ENCODE measurements around the gene BCAS3. TPM values are rescaled to one million over a fixed set of nuclear protein-coding genes. Genes with fewer than 3 reads are reported as not detected.

BCAS3 gene
- polyA plus RNA-seq, 3 donors, result 10.3 to 19.1 (median 14.7) TPM

DNA sequence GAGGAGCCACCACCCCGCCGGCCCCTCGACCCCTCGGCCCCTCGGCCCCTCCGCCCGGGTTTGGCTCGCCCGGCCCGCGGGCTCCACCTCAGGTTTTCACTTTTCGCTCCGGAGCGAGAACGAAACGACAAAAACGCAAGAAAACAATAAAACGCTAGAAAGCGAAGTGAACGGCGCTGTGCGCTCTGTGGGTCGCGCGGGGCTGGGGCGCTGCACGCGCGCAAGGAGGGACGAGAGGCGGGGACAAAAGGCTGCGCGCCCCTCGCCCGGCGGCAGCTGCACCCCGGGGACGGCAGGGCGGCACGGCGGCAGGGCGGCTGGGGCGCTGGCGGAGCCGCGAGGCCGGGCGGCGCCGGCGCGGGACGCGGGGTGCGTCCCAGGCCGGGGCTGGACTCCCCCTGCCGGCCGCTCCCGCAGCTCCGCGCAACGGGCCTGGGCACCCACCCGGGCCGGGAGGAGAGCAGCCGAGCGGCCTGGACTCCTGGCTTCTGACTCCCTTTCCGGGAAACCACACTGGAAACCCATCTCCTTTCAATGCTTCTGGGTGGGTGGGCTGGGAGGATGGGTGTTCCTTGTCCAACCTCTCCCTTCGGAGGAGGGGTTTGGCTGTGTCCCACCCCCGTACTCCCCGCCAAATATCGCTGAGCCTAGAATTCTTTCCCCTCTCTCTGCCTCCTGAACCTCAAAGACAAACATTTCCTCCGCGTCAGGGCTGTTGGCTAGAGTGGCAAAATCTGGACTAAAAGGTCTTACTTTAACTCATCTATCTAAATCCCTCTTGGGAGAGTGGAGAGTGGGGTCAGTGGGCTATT lies 731.9 kb downstream of the BCAS3 start:
- Mint-ChIP-seq H3K27ac (peak overlapping the region in 1 of 7 donors; percentile 11), H3K4me3 (peak overlapping the region; percentile 76 to 89), H3K27me3 (ENCODE audit: low read depth in 3 of 3) (peaks cover 72 to 96% (median 83%) of the 10 kb centered on the region in 3 donors), H3K4me1 (peaks cover 21% of the 10 kb centered on the region), H3K9me3 (peaks cover 0 to 41% (median 18%) of the 10 kb centered on the region in 7 donors), H3K36me3 (peaks cover 7 to 8% of the 10 kb centered on the region in 2 donors)
- Histone ChIP-seq H3K27me3 (ENCODE audit: control insufficient read depth in 2 of 2, insufficient read depth in 2 of 2, low read length in 2 of 2) (peaks cover 81 to 96% of the 10 kb centered on the region in 2 donors), H3K4me2 (replicated peaks; ENCODE audit: extremely low read depth, low read length, poor library complexity, severe bottlenecking) (peak overlapping the region; percentile 85), H3K27ac (ENCODE audit: low read depth in 1 of 2, low read length in 2 of 2) (no peak overlapping the region), H3K9me3 (replicated peaks in 1 of 2; ENCODE audit: control insufficient read depth in 1 of 2, insufficient read depth in 1 of 2, low read length in 2 of 2) (peaks cover 16 to 24% of the 10 kb centered on the region in 2 donors), H3K9ac (ENCODE audit: insufficient read depth, low read length, poor library complexity, severe bottlenecking) (peak overlapping the region; percentile 36), H3K4me1 (ENCODE audit: control insufficient read depth in 1 of 2, insufficient read depth in 2 of 2, low read length in 2 of 2) (peaks cover 41 to 49% of the 10 kb centered on the region in 2 donors), H4K20me1 (ENCODE audit: insufficient read depth, low read length) (peaks cover 5% of the 10 kb centered on the region), H3K36me3 (replicated peaks in 1 of 2; ENCODE audit: control insufficient read depth in 1 of 2, insufficient read depth in 2 of 2, low read length in 2 of 2) (no peaks in the 10 kb centered on the region), H2AFZ (ENCODE audit: insufficient read depth, low read depth, low read length, poor library complexity, severe bottlenecking) (peak overlapping the region; percentile 70), H3K4me3 (replicated peaks in 1 of 3; ENCODE audit: low read depth in 2 of 3, low read length in 3 of 3) (peak overlapping the region; percentile 16 to 74 (median 36)), H3K79me2 (ENCODE audit: insufficient read depth, low read length) (no peaks in the 10 kb centered on the region)
- DNase-seq, result peak in 2 of 3 donors; percentile 51 to 58
- peak; percentile 48 for TF ChIP-seq CTCF (IDR thresholded peaks at IDR 0.05)
- intact Hi-C loops (cut with micrococcal nuclease), result loop anchor here (5.0 to 10.0 kb wide), 2 partner anchors 145 to 428 kb away; no protein-coding TSS in a partner anchor
- under 1% methylated on average over 58 of the region's 73 CpGs for WGBS (ENCODE audit: insufficient coverage)

GRCh38 chr17:61410141-61411010 lies 732.7 kb downstream of the BCAS3 start:
- Mint-ChIP-seq H3K27me3 (ENCODE audit: low read depth in 3 of 3) (peaks cover 66 to 96% (median 78%) of the 10 kb centered on the region in 3 donors), H3K36me3 (peaks cover 7 to 8% of the 10 kb centered on the region in 2 donors), H3K4me1 (peaks cover 18% of the 10 kb centered on the region), H3K27ac (peak overlapping the region in 1 of 7 donors; percentile 11), H3K4me3 (peak overlapping the region; percentile 69 to 89), H3K9me3 (peaks cover 0 to 41% (median 18%) of the 10 kb centered on the region in 7 donors)
- peaks cover 16 to 24% of the 10 kb centered on the region in 2 donors for H3K9me3 ChIP-seq (replicated peaks in 1 of 2; ENCODE audit: control insufficient read depth in 1 of 2, insufficient read depth in 1 of 2, low read length in 2 of 2)
- peak; percentile 48 to 64 (median 51) for DNase-seq
- peak overlapping the region in 1 of 3 experiments; percentile 82 for H3K4me3 ChIP-seq (replicated peaks in 1 of 3; ENCODE audit: low read depth in 2 of 3, low read length in 3 of 3)
- intact Hi-C loops (cut with micrococcal nuclease), result loop anchor here (5.0 to 10.0 kb wide), 2 partner anchors 144 to 427 kb away; no protein-coding TSS in a partner anchor
- no peak overlapping the region for H3K27ac ChIP-seq (ENCODE audit: low read depth in 1 of 2, low read length in 2 of 2)
- H3K9ac ChIP-seq (ENCODE audit: insufficient read depth, low read length, poor library complexity, severe bottlenecking), result no peak overlapping the region
- peak overlapping the region; percentile 97 for H2AFZ ChIP-seq (ENCODE audit: insufficient read depth, low read depth, low read length, poor library complexity, severe bottlenecking)
- H3K79me2 ChIP-seq (ENCODE audit: insufficient read depth, low read length), result no peaks in the 10 kb centered on the region
- WGBS (ENCODE audit: insufficient coverage), result 5% methylated on average over 44 of the region's 48 CpGs
- peak overlapping the region; percentile 99 for H3K4me2 ChIP-seq (replicated peaks; ENCODE audit: extremely low read depth, low read length, poor library complexity, severe bottlenecking)
- H4K20me1 ChIP-seq (ENCODE audit: insufficient read depth, low read length), result peaks cover 5% of the 10 kb centered on the region
- no peaks in the 10 kb centered on the region for H3K36me3 ChIP-seq (replicated peaks in 1 of 2; ENCODE audit: control insufficient read depth in 1 of 2, insufficient read depth in 2 of 2, low read length in 2 of 2)
- peaks cover 38 to 43% of the 10 kb centered on the region in 2 donors for H3K4me1 ChIP-seq (ENCODE audit: control insufficient read depth in 1 of 2, insufficient read depth in 2 of 2, low read length in 2 of 2)
- peaks cover 73 to 97% of the 10 kb centered on the region in 2 donors for H3K27me3 ChIP-seq (ENCODE audit: control insufficient read depth in 2 of 2, insufficient read depth in 2 of 2, low read length in 2 of 2)
- TF ChIP-seq CTCF (IDR thresholded peaks at IDR 0.05), result no peak

All from CD14-positive monocyte (primary cell).